ENCODE data around the gene IL37. TPM values are rescaled to one million over a fixed set of nuclear protein-coding genes. Genes with fewer than 3 reads are reported as not detected.
"Not testable (repeated sequence)": the region's sequence is repeated elsewhere in the genome, so short reads cannot be mapped to it uniquely, and the experiment has no call there.

IL37 gene
- total and polyA plus RNA-seq, 2 donors: not detected

- 78% methylated on average over 5 of the region's 5 CpGs for WGBS
- Histone ChIP-seq H3K4me3 (ENCODE audit: low read depth, low read length) (no peak overlapping the region), H3K4me1 (ENCODE audit: insufficient read depth) (no peaks in the 10 kb centered on the region), H3K36me3 (ENCODE audit: insufficient read depth) (no peaks in the 10 kb centered on the region), H3K27ac (ENCODE audit: low read depth) (no peak overlapping the region)
- no peak for DNase-seq (ENCODE audit: extremely low spot score)
Measured at GRCh38 chr2:112904883-112905282, 6.1 kb upstream of the IL37 start.

- Histone ChIP-seq H3K4me1 (ENCODE audit: insufficient read depth) (no peaks in the 10 kb centered on the region), H3K36me3 (ENCODE audit: insufficient read depth) (no peaks in the 10 kb centered on the region), H3K4me3 (ENCODE audit: low read depth, low read length) (no peak overlapping the region), H3K27ac (ENCODE audit: low read depth) (no peak overlapping the region)
- no peak for DNase-seq (ENCODE audit: extremely low spot score)
- WGBS: 75% methylated on average over 2 of the region's 2 CpGs
Measured at GRCh38 chr2:112906276-112906675, 4.7 kb upstream of the IL37 start.

- 92% methylated on average over 12 of the region's 12 CpGs for WGBS
- Histone ChIP-seq H3K36me3 (ENCODE audit: insufficient read depth) (no peaks in the 10 kb centered on the region), H3K4me1 (ENCODE audit: insufficient read depth) (no peaks in the 10 kb centered on the region), H3K4me3 (ENCODE audit: low read depth, low read length) (no peak overlapping the region), H3K27ac (ENCODE audit: low read depth) (no peak overlapping the region)
- DNase-seq (ENCODE audit: extremely low spot score): no peak
Measured at GRCh38 chr2:112907001-112907949, 3.7 kb upstream of the IL37 start.

GRCh38 chr2:112908559-112908958, 2.4 kb upstream of the IL37 start:
- H3K4me1 ChIP-seq (ENCODE audit: insufficient read depth); DNase-seq (ENCODE audit: extremely low spot score); H3K4me3 ChIP-seq (ENCODE audit: low read depth, low read length); H3K36me3 ChIP-seq (ENCODE audit: insufficient read depth); H3K27ac ChIP-seq (ENCODE audit: low read depth): not testable (repeated sequence)
- WGBS: 58% methylated on average over 2 of the region's 2 CpGs

GRCh38 chr2:112910219-112910618, 746 bp upstream of the IL37 start:
- no peak for DNase-seq (ENCODE audit: extremely low spot score)
- H3K27ac ChIP-seq (ENCODE audit: low read depth): no peak overlapping the region
- H3K4me1 ChIP-seq (ENCODE audit: insufficient read depth): no peaks in the 10 kb centered on the region
- no peaks in the 10 kb centered on the region for H3K36me3 ChIP-seq (ENCODE audit: insufficient read depth)
- H3K4me3 ChIP-seq (ENCODE audit: low read depth, low read length): no peak overlapping the region

GRCh38 chr2:112912403-112912802, 1.4 kb downstream of the IL37 start:
- H3K36me3 ChIP-seq (ENCODE audit: insufficient read depth): no peaks in the 10 kb centered on the region

GRCh38 chr2:112915300-112916144, 4.6 kb downstream of the IL37 start:
- no peaks in the 10 kb centered on the region for H3K36me3 ChIP-seq (ENCODE audit: insufficient read depth)
- H3K27ac ChIP-seq (ENCODE audit: low read depth): no peak overlapping the region
- 71% methylated on average over 7 of the region's 7 CpGs for WGBS
- H3K4me3 ChIP-seq (ENCODE audit: low read depth, low read length): no peak overlapping the region
- H3K4me1 ChIP-seq (ENCODE audit: insufficient read depth): no peaks in the 10 kb centered on the region
- DNase-seq (ENCODE audit: extremely low spot score): no peak

More at GRCh38 chr2:112912403-112912802, 1.4 kb downstream of the IL37 start:
- no peak overlapping the region for H3K27ac ChIP-seq (ENCODE audit: low read depth)
- 81% methylated on average over 4 of the region's 4 CpGs for WGBS
- H3K4me1 ChIP-seq (ENCODE audit: insufficient read depth): no peaks in the 10 kb centered on the region
- DNase-seq (ENCODE audit: extremely low spot score): no peak
- no peak overlapping the region for H3K4me3 ChIP-seq (ENCODE audit: low read depth, low read length)

- H3K4me3 ChIP-seq (ENCODE audit: low read depth, low read length): no peak overlapping the region
- DNase-seq (ENCODE audit: extremely low spot score): no peak
- no peaks in the 10 kb centered on the region for H3K36me3 ChIP-seq (ENCODE audit: insufficient read depth)
- H3K27ac ChIP-seq (ENCODE audit: low read depth): no peak overlapping the region
- 54% methylated on average over 3 of the region's 3 CpGs for WGBS
- H3K4me1 ChIP-seq (ENCODE audit: insufficient read depth): no peaks in the 10 kb centered on the region
Measured at GRCh38 chr2:112916145-112916571, 5.2 kb downstream of the IL37 start.

- Histone ChIP-seq H3K4me3 (ENCODE audit: low read depth, low read length) (no peak overlapping the region), H3K36me3 (ENCODE audit: insufficient read depth) (no peaks in the 10 kb centered on the region), H3K27ac (ENCODE audit: low read depth) (no peak overlapping the region), H3K4me1 (ENCODE audit: insufficient read depth) (no peaks in the 10 kb centered on the region)
- 79% methylated on average over 4 of the region's 4 CpGs for WGBS
- no peak for DNase-seq (ENCODE audit: extremely low spot score)
Measured at GRCh38 chr2:112916625-112917247, 5.8 kb downstream of the IL37 start.

- Histone ChIP-seq H3K36me3 (ENCODE audit: insufficient read depth) (no peaks in the 10 kb centered on the region), H3K4me3 (ENCODE audit: low read depth, low read length) (no peak overlapping the region), H3K4me1 (ENCODE audit: insufficient read depth) (no peaks in the 10 kb centered on the region), H3K27ac (ENCODE audit: low read depth) (no peak overlapping the region)
- WGBS: 88% methylated on average over 5 of the region's 5 CpGs
- DNase-seq (ENCODE audit: extremely low spot score): no peak
Measured at GRCh38 chr2:112917856-112918255, 6.9 kb downstream of the IL37 start.

- no peak overlapping the region for H3K4me3 ChIP-seq (ENCODE audit: low read depth, low read length)
- WGBS: 69% methylated on average over 4 of the region's 4 CpGs
- H3K4me1 ChIP-seq (ENCODE audit: insufficient read depth): no peaks in the 10 kb centered on the region
- no peaks in the 10 kb centered on the region for H3K36me3 ChIP-seq (ENCODE audit: insufficient read depth)
- DNase-seq (ENCODE audit: extremely low spot score): no peak
- H3K27ac ChIP-seq (ENCODE audit: low read depth): no peak overlapping the region
Measured at GRCh38 chr2:112918256-112918655, 7.3 kb downstream of the IL37 start.

- H3K4me1 ChIP-seq (ENCODE audit: insufficient read depth): no peaks in the 10 kb centered on the region
- WGBS: 78% methylated on average over 1 of the region's 1 CpG
- H3K4me3 ChIP-seq (ENCODE audit: low read depth, low read length): no peak overlapping the region
- DNase-seq (ENCODE audit: extremely low spot score): no peak
- no peak overlapping the region for H3K27ac ChIP-seq (ENCODE audit: low read depth)
- H3K36me3 ChIP-seq (ENCODE audit: insufficient read depth): no peaks in the 10 kb centered on the region
Measured at GRCh38 chr2:112919086-112919485, 8.1 kb downstream of the IL37 start.

GRCh38 chr2:112920923-112921532, 10.1 kb downstream of the IL37 start:
- DNase-seq (ENCODE audit: extremely low spot score): no peak
- Histone ChIP-seq H3K36me3 (ENCODE audit: insufficient read depth) (no peaks in the 10 kb centered on the region), H3K4me1 (ENCODE audit: insufficient read depth) (no peaks in the 10 kb centered on the region), H3K27ac (ENCODE audit: low read depth) (no peak overlapping the region), H3K4me3 (ENCODE audit: low read depth, low read length) (no peak overlapping the region)
- 70% methylated on average over 4 of the region's 4 CpGs for WGBS
